ENCODE measurements around the gene CTNNA3. TPM values are rescaled to one million over a fixed set of nuclear protein-coding genes. Genes with fewer than 3 reads are reported as not detected.

Gene CTNNA3
- total and polyA plus RNA-seq, 2 donors from 2014 or later = 0.45 to 0.72 TPM

GRCh38 chr10:66284621-66285020 is 1411.4 kb downstream of the CTNNA3 start:
- no peaks in the 10 kb centered on the region for H3K9me3 ChIP-seq (ENCODE audit: control insufficient read depth in 2 of 3, insufficient read depth in 1 of 3, low read length in 3 of 3)
- no peaks in the 10 kb centered on the region for H3K36me3 ChIP-seq (ENCODE audit: control insufficient read depth in 2 of 3, insufficient read depth in 3 of 3, low read length in 3 of 3)
- H3K4me1 ChIP-seq (ENCODE audit: control insufficient read depth in 2 of 3, insufficient read depth in 2 of 3, low read depth in 1 of 3, low read length in 3 of 3) = no peaks in the 10 kb centered on the region
- intact Hi-C loops (cut with DNase I) = no loop called here
- TF ChIP-seq CTCF (IDR thresholded peaks at IDR 0.05; ENCODE audit: borderline replicate concordance, extremely low read depth, insufficient read depth) = no peak
- no peak overlapping the region for H3K9ac ChIP-seq (ENCODE audit: low read length in 3 of 3)
- FAIRE-seq (no peak), DNase-seq (no peak)
- no peak overlapping the region for H3K27ac ChIP-seq (ENCODE audit: low read depth in 2 of 2, low read length in 2 of 2)
- H3K27me3 ChIP-seq (ENCODE audit: control insufficient read depth, insufficient read depth, low read length) = no peaks in the 10 kb centered on the region
- H3K4me3 ChIP-seq (ENCODE audit: low read length in 3 of 3) = no peak overlapping the region

GRCh38 chr10:66283874-66284464 is 1412.0 kb downstream of the CTNNA3 start:
- Histone ChIP-seq H3K4me3 (ENCODE audit: low read length in 3 of 3) (no peak overlapping the region), H3K9me3 (ENCODE audit: control insufficient read depth in 2 of 3, insufficient read depth in 1 of 3, low read length in 3 of 3) (no peaks in the 10 kb centered on the region), H3K4me1 (ENCODE audit: control insufficient read depth in 2 of 3, insufficient read depth in 2 of 3, low read depth in 1 of 3, low read length in 3 of 3) (no peaks in the 10 kb centered on the region), H3K9ac (ENCODE audit: low read length in 3 of 3) (no peak overlapping the region), H3K36me3 (ENCODE audit: control insufficient read depth in 2 of 3, insufficient read depth in 3 of 3, low read length in 3 of 3) (no peaks in the 10 kb centered on the region), H3K27ac (ENCODE audit: low read depth in 2 of 2, low read length in 2 of 2) (no peak overlapping the region), H3K27me3 (ENCODE audit: control insufficient read depth, insufficient read depth, low read length) (no peaks in the 10 kb centered on the region)
- TF ChIP-seq CTCF (IDR thresholded peaks at IDR 0.05; ENCODE audit: borderline replicate concordance, extremely low read depth, insufficient read depth) = no peak
- FAIRE-seq = no peak
- intact Hi-C loops (cut with DNase I) = no loop called here
- DNase-seq = no peak

GRCh38 chr10:66283064-66283463 is 1412.9 kb downstream of the CTNNA3 start:
- no peaks in the 10 kb centered on the region for H3K4me1 ChIP-seq (ENCODE audit: control insufficient read depth in 2 of 3, insufficient read depth in 2 of 3, low read depth in 1 of 3, low read length in 3 of 3)
- H3K9me3 ChIP-seq (ENCODE audit: control insufficient read depth in 2 of 3, insufficient read depth in 1 of 3, low read length in 3 of 3) = no peaks in the 10 kb centered on the region
- no peak for TF ChIP-seq CTCF (IDR thresholded peaks at IDR 0.05; ENCODE audit: borderline replicate concordance, extremely low read depth, insufficient read depth)
- H3K36me3 ChIP-seq (ENCODE audit: control insufficient read depth in 2 of 3, insufficient read depth in 3 of 3, low read length in 3 of 3) = no peaks in the 10 kb centered on the region
- H3K9ac ChIP-seq (ENCODE audit: low read length in 3 of 3) = no peak overlapping the region
- FAIRE-seq (no peak), DNase-seq (no peak)
- intact Hi-C loops (cut with DNase I) = no loop called here
- H3K4me3 ChIP-seq (ENCODE audit: low read length in 3 of 3) = no peak overlapping the region
- no peak overlapping the region for H3K27ac ChIP-seq (ENCODE audit: low read depth in 2 of 2, low read length in 2 of 2)
- no peaks in the 10 kb centered on the region for H3K27me3 ChIP-seq (ENCODE audit: control insufficient read depth, insufficient read depth, low read length)

- H3K9me3 ChIP-seq (ENCODE audit: control insufficient read depth in 2 of 3, insufficient read depth in 1 of 3, low read length in 3 of 3) = no peaks in the 10 kb centered on the region
These were observed 1414.7 kb downstream of the CTNNA3 start for GRCh38 chr10:66281327-66281726.

More at GRCh38 chr10:66281327-66281726, 1414.7 kb downstream of the CTNNA3 start:
- H3K27ac ChIP-seq (ENCODE audit: low read depth in 2 of 2, low read length in 2 of 2) = no peak overlapping the region
- no peaks in the 10 kb centered on the region for H3K27me3 ChIP-seq (ENCODE audit: control insufficient read depth, insufficient read depth, low read length)
- H3K9ac ChIP-seq (ENCODE audit: low read length in 3 of 3) = no peak overlapping the region
- TF ChIP-seq CTCF (IDR thresholded peaks at IDR 0.05; ENCODE audit: borderline replicate concordance, extremely low read depth, insufficient read depth) = no peak
- DNase-seq (no peak), FAIRE-seq (no peak)
- H3K36me3 ChIP-seq (ENCODE audit: control insufficient read depth in 2 of 3, insufficient read depth in 3 of 3, low read length in 3 of 3) = no peaks in the 10 kb centered on the region
- H3K4me1 ChIP-seq (ENCODE audit: control insufficient read depth in 2 of 3, insufficient read depth in 2 of 3, low read depth in 1 of 3, low read length in 3 of 3) = no peaks in the 10 kb centered on the region
- intact Hi-C loops (cut with DNase I) = no loop called here
- no peak overlapping the region for H3K4me3 ChIP-seq (ENCODE audit: low read length in 3 of 3)

All from kidney (tissue), 14 donors.